NCI-H1930 (cell line): ENCODE data around the gene CXCR5.

Source experiments
- DNase-seq, 2 experiments: peaks; one replicate each; lab custom pipeline; 2025; lab: John Stamatoyannopoulos, UW

The CXCR5 gene

DNA sequence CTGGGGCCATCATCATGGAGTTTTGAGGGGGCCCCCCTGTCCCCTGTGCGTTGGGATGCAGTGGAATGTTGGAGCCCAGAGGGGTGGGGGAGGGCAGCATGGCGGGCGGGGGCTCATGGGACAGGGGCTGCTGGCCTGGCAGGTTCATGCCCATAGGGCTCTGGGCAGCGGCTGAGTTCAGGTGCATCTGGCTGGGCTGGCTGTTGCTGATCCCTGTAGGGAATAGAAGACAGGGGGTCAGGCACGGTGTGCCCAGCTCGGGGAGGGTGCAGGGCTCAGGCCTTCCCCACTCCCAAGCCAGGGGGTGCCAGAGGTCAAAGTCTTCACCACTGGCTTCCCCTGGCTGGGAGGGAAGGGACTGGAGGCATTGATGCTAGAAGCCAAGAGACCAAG is 15.6 kb downstream of the CXCR5 start:
- DNase-seq: no peak

DNA sequence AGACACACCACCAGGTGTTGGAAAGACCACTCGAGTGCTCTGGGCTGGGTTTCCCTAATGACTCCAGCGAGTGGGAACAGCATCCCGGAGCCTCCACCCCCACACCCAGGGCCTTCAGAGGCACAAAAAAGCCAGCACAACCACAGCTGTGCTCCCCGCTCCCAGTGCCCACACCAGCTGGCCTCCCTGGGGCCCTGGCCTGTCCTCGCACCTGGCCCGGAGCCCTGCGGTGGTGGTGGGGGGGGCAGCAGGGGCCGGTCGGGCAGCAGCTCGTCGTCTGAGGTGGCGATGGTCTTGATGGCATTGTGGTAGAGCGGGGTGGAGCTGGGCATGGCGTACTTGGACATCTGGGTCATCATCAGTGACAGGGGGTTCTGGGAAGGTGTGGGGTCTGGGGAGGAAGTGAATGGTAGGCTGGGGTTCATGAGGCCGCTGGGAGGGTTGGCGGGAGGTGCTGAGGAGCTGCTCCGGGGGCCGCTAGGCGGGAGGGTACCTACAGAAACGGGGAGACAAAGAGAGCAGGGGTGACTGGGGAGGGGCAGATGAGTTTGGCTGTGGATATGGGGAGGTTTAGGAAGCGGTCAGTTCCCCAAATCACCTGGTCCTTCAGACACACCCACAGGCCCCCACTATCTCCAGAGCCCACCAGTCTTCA is 16.1 kb downstream of the CXCR5 start:
- no peak for DNase-seq

DNA sequence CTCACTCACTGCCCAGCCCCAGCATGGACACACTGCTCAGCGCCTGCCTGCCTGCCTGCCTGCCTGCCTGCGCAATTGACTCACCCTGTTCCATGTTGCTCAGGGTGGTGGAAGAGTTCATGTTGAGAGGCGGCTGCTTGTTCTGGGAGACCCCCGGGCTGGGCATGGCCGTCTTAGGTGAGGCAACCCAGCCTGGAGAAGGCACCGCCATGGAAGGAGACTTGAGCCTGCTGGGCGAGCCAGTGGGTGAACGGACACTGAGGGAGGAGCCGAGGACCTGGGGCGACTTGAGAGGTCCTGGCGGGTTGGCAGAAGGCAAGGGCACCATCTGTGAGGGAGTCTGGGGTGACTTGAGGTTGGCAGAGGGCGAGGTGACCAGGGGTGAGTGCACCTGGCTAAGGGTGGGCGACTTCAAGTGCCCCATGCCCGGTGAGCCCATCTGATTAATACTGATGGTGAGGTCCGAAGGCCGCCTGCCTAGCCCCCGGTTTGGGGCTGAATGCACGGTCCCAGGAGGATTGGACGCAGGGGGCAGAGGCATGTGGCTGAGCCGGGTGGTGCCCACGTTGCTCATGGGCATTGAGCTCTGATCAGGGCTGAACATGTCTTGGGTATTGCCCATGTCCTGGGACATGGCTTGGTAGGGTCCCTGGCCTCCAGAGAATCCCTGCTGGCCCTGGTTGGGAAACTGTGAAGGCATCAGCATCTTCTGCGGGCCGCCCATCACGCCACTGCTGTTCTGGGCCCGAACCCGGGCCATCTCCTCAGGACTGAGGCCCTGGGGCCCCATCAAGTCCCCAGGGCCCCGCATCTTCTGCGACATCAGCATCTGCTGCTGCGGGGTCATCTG is 17.1 kb downstream of the CXCR5 start:
- no peak for DNase-seq

DNA sequence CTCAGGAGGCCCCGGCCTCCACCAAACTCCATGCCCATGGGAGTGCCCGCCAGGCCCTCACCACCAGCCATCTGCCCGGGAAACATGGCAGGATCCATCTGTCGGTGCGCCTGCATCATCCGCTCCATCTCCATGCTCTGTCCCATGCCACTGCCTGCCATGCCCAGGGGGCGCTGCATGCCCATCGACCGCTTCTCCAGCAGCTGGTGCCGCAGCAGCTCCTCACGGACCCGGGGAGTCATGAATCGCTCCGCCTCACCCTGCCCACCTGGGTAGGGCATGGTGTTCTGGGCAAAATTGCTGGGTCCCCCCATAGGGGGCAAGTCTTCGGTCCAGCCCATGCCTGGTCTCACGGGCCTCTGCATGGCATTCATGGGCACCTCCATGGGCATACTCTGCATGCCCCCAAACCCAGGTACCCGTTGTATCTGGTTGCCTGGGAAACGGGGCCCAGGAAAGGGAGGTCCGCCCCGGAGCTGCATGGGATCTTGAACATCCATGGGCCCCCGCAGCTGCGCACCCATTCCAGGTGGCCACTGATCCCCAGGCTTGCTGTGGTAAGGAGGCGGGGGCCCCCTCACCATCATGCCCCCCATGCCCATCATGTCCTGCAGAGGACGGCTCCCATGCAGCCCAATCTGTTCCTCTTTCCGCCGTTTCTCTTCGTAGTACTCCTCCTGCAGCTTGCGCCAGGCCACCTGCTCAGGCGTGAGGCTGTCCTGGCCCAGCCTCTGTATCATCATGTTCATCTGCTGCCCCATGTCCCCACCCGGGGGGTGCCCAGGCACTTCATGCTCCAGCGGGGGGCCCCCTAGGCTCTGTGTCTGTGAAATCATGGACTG is 18.0 kb downstream of the CXCR5 start:
- DNase-seq: no peak

DNA sequence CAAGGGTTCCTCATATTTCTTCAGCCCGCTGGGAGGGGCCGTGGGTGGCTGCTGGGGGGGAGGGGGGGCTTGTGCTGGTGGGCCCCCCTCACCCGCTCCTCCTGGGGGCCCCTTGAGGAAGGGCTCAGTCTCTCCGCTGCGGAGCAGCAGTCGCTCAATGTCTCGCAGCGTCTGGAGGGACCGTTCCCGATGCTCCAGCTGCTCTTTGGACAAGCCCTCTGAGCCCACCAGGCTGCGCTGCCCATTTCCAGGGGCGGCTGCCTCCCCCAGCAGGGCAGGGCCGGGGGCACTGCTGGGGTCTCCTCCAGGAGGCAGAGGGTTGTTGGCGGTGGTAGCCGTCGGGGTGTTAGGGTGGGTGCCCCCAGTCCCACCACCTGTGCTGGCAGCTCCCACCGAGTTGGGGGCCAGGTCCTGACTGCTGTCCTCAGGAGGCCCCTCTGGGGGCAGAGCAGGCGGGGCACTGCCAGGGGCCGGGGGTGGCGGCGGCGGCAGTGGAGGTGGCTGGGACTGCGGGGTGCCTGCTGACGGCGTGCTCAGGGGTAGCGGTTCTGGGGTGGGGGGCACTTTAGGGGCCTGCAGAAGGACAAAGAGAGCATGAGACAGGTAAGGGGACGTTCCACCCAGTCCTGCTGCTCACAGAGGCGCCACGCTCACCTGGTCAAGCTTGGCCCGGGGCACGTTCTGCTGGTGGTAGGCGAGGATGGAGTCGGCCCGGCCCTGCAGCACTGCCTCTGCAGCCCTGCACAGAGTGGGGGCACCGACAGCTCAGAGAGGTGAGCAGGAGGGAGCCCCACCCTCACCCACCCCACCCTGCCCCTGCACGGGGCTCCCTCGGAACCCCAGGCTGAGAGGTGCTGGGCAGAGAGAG is 18.9 kb downstream of the CXCR5 start:
- no peak for DNase-seq

DNA sequence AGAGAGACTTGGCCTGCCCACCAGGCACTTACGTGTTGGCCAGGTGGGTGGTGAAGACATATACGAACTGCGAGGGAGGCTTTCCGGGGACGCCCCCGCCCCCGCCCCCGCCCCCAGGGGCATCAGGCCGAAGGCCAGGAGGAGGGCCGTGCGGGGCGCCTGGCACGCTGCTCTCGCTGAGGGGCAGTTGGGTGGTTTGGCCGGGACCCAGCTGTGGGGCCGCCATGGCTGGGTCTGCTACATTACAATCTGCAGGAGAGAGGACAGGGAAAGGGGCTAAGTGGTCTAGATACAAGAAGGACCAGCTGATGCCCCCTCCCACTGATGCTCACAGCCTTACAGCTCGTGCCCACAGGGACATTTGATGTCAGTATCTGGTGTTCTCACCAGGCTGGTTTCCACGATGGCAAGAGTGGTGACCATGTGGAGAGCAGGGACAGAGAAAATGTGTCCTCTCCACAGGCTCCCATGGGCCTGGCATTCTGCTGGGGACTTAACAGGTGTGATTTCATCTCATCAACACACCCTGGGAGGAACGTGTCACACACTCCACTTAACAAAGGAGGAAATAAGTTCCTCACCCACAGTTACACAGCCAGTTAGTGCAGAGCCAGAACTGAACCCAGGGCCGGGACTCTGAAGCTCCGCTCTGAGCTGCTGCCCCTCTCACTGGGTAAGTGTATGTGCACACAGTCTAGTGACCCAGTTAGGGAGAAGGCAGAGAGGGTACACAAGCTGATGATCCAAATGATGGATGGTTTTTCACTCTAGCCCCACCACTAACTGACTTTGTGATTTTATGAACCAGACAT is 19.7 kb downstream of the CXCR5 start:
- no peak for DNase-seq

DNA sequence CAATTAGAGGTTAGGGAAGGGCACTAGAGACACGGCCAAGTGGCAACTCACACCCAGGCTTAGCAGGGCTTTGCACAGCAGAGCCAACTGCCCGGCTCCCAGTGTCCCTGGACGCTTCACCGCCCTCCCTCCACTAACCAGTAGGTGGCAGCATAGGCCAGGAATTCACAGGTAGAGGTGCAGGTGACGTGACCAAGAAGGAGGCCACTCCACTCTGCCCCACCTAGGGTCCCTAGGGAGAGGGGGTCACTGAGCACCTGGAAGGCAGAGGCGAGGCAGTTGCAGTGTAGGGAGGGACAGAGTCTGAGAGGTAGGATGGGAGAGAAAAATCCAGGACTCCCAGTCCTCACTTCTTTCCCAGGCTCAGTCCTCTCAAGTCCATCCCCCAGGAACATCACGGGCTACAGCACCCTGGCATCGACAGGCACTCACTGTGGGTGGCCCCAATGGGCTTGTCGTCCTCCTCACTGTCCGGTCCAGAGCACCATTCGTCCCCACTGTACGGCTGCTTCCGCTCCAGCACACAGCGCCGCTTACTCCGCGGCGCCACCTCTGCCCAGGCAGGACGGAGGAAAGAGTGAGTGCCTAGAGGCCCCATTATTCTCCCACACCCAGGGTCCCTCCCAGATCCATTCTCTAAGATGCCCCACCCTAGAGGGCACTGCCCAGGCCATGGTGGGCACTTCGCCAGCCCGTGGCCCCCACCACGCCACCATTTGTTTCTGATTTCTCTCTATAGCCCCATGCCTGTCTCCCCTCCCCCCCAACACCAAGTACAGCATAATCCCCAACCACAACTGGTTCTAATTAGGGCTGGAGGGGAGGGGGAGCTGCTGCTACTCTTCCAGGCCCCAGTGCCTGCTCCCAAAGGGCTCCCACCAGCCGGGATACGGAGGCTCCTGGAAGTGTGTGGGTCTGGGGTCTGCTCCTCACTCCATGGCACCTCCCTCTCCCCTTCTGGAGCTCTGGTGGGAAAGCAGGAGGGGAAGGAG is 23.7 kb downstream of the CXCR5 start:
- DNase-seq: peak; percentile 61 to 77

DNA sequence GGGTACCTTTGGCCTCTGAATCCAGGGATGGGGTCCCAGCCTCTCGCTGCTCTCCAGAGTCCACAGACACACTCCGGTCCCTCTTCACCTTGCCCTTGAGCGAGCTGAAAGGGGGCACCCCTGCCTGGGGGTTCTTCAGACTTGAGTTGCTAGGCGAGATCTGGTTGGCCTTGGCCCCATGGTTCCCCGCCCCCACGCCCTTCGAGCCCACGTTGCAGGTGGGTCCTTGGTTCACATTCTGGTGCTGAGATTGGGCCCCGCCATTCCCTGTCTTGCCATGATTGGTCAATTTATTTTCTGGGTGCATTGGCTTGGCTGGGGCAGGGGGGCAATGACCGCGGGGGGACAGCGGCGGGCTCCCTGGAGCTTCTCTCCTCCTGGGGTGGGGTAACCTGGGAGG is 24.6 kb downstream of the CXCR5 start:
- DNase-seq: no peak

DNA sequence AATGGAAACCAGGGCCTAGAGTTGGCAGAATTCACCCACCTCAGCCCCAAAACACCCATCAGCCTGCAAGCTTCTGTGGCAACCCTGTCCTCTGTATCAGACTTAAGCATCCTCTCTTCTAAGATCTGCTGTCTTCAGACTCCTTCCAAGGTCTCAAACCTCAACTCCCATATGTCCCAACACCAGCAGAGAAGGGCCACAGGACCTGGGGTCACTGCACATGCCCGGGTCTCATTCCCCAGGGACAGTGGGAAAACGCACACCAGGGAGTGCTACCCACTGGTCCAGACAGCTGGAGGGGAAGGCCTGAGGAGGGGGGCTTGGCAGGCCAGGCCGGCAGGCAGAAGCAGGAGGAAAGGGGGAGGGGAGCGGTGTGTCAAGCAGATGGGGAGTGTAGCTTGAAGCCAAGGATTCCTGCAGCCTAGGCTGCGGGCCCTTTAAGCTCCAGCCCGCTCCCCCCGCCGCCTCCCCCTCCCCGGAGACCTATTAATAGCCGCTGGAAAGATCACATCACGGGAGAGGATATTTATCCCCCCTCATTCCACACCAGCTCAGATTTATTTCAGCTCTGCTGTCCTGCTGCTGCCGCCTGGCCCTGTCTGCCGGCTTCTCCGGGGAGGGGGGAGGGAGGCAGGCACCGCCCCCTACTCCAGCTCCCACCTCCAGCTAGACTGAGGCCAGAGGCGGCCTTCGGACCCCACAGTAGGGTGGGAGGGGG is 25.4 kb downstream of the CXCR5 start:
- no peak for DNase-seq

DNA sequence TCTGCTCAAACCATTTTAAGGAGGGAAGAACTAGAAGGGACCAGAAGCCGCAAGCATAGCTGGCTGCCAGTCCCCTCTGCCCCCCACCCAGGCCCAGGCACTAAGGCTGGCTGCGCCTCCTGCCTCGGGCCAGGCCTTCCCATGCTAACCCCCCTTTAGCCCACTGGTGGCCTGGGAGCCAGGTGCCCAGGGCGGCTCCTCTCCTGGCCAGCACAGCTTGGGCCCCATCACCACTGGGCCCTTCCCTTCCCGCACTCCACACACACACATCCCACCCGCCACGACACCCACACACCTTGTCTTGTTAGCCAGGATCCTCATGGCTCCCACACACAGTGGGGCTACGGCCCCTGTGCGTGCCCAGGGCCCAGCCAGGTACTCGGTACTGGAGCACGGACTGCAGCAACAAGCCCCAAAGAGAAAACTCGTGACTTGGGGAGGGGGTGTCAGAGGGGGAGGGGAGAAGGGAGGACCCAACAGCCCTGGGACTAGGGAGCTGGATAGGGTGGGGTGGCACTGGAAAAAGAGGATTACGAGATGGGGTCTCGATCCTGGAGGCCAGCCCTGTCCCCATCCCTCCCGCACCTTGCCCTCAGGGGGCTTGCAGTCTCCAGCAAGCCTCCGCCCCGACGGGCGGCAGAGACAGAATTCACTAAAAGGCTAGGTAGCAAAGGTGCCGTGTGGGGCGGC is 26.1 kb downstream of the CXCR5 start:
- DNase-seq: no peak

DNA sequence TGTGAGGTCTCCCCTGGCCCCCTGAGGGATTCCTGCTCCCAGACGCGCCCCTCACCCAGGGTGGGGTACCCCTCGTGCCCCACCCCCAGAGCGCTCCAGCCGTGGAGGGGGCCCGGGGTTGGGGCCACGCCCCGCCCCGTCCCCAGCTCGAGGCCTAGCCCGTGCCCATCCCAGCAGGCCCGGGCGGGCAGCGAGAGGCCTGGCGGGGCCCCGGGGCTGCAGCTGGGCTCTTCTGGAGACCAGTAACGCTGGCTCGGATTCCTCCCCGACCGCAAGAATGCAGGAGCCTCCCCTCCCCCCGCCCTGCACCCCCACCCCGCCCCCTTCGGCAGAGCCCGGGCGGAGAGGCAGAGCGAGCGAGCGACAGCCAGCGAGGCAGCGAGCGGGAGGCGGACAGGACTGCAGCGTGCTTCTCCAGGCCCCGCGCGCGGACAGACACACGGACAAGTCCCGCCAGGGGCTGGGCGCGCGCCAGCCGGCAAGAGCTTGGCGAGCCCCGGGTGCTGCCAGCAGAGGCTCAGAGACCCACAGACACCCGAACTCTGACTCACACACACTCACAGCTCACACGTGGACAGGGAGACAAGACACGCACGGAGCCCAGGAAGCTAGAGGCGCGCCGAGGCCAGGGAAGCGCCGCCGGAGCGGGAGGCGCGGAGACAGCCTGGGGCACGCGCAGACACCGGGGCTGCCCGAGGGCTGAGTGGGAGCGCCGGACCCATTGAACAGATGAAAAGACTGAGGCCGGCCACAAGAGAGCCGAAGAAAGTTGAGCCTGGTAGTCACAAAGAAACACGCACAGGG is 26.8 kb downstream of the CXCR5 start:
- no peak for DNase-seq

DNA sequence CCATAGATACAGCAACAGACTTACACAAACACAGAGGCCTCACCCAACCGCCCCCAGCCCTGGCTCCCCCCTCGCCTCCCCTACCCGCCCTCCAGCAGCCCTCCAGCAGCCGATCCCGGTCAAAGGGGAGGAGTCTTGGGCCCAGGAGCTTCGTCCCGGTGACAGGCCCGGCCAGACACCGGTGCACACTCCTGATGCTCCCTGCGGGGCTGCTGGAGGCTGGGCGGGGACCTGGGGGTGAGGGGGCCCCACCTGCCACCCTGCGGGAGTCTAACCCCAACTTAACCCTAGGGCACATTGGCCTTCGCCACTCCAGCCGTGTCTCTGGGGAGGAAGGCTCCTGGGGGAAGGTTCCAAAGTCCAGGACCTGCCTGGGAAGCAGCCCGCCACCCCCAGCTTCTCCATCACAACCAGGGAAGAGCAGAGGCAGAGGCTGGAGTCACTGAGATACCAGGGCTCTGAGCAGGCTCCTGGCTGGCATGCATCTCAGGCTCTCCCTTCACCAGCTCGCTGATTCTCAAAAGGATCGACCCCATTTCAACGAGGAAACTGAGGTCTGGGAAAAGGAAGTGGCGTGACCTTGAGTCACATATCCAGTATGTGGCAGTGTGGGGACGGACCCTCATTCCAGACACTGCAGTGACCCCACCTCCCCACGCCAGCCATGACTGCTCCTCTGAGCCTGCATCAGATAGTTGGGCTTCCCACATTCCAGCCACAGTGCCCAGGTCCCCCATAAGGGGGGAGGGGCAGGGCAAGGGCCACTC is 27.6 kb downstream of the CXCR5 start:
- no peak for DNase-seq

DNA sequence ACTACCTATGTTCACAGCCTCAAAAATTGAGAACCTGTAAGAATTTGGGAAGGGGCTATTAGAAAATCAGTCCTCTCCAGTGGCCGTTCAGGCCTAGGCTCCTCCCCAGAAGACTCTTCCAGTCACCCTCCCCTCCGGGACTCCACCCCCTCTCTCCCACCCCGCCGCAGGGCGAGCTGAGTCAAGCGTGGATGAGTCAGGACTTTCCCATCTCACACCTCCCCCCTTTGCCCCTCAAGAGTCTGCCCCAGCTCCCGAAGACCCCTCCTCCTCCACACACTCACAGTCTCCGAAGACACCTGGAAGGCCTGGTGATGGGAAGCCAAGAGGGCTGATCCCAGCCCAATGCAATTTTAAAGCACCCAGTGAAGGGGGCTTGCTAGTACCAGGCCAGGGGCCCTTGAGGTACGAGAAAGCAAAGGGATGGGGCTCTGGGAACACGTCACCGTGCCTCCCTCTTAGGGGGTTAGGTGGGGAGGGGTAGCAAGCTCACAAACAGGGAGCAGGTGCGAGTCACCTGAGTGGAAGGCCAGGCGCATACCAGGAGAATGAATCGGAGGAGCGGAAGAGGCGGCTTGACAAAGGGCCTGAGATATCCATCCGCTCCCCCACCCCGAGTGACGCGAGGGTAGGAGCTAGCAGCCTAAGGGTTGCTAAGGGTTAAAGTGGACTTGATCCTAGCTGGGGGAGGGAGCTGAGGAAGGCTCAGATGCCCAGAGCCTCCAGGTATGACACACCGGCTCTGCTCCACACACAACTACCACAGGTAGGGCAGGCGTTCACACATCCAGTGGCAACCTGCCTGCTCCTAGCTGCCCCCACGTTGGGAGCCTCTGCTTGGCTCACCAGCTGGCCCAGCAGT is 28.4 kb downstream of the CXCR5 start:
- DNase-seq: no peak

DNA sequence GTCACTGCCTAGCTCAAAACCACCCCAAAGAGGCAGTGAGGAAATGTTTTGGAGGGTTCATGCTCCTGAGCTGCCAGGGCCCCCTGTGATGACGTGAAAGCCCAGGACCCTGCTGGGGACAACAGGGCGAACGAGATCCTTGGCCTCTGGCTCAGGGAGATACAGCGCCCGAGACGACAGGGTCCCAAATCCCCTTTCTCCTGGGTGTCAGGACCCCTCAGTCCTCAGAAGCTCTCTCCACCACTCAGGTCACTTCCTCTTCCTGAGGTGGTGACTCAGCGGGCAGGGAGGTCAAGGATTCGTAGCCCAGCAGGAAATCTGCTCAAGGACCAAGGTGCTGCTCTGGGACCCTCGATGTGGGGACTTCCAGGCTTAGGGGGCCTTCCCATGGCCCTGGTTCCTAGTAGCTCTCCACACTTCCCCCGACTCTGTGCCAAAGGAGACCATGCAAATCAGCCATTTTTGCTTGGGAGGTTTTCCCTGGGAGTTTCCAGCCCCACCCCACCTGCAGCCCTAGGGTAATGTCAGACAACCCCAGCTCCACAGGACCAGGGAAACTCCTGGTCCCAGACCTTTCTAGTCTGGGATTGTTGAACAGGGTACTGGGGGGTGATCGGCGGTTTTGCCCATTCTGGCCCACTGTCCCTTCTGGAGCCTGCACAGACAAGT is 29.2 kb downstream of the CXCR5 start:
- DNase-seq: no peak
